Thymus (tissue), 11 donors: ENCODE measurements around the gene RAPGEF1. TPM values are rescaled to one million over a fixed set of nuclear protein-coding genes. Genes with fewer than 3 reads are reported as not detected.
"Not testable (repeated sequence)": the region's sequence is repeated elsewhere in the genome, so short reads cannot be mapped to it uniquely, and the experiment has no call there.

Experiments
- DNase-seq, 9 donors: peaks; one replicate each; pipeline ENCODE4 v3.0.0-alpha.2; 2013; ENCODE audit warnings: low spot score in 9 of 9, low read depth in 6 of 9, missing footprints in 1 of 9
- H3K27ac ChIP-seq, 2 donors: one replicate each; pipeline ENCODE4 v1.5.1; 2013; ENCODE audit warnings: control low read depth in 1 of 2, low read depth in 1 of 2, low read length in 1 of 2, mild to moderate bottlenecking in 1 of 2, moderate library complexity in 1 of 2
- H3K27me3 ChIP-seq, 2 donors: one replicate each; pipeline ENCODE4 v1.5.1; 2013; ENCODE audit warnings: low read length in 1 of 2; ENCODE audit not compliant: control insufficient read depth in 2 of 2, insufficient read depth in 1 of 2
- H3K36me3 ChIP-seq, 2 donors: one replicate each; pipeline ENCODE4 v1.5.1; 2013; ENCODE audit warnings: low read length in 1 of 2, mild to moderate bottlenecking in 1 of 2, moderate library complexity in 1 of 2; ENCODE audit not compliant: control insufficient read depth in 2 of 2, insufficient read depth in 2 of 2
- H3K4me1 ChIP-seq, 2 donors: one replicate each; pipeline ENCODE4 v1.5.1; 2013; ENCODE audit warnings: low read length in 2 of 2; ENCODE audit not compliant: control insufficient read depth in 2 of 2, insufficient read depth in 2 of 2
- H3K4me3 ChIP-seq, 2 donors: one replicate each; pipeline ENCODE4 v1.5.1; 2013; ENCODE audit warnings: low read length in 2 of 2, control low read depth in 1 of 2, mild to moderate bottlenecking in 1 of 2
- H3K9me3 ChIP-seq, 2 donors: one replicate each; pipeline ENCODE4 v1.5.1; 2013; ENCODE audit warnings: low read length in 1 of 2, mild to moderate bottlenecking in 1 of 2; ENCODE audit not compliant: control insufficient read depth in 2 of 2, insufficient read depth in 1 of 2
- WGBS: extraction: QIAGEN DNeasy Blood & Tissue Kit; methylation state at CpG from one replicate; pipeline ENCODE4 v1.1.7; 2013; 5-methylcytosine and 5-hydroxymethylcytosine counted together
- polyA plus RNA-seq: library from polyadenylated mRNA; stranded (reverse); fragments of 200-250 nt; gene quantifications from one replicate; pipeline ENCODE4 v1.2.3, GENCODE V29; 2013
- total RNA-seq: library from RNA; stranded (reverse); fragments of 120-200 nt; gene quantifications from one replicate; pipeline ENCODE4 v1.2.4, GENCODE V29; 2013
- donor health status: healthy.

RAPGEF1 gene
- total and polyA plus RNA-seq, 2 donors, result 21.6 to 25.9 TPM

DNA sequence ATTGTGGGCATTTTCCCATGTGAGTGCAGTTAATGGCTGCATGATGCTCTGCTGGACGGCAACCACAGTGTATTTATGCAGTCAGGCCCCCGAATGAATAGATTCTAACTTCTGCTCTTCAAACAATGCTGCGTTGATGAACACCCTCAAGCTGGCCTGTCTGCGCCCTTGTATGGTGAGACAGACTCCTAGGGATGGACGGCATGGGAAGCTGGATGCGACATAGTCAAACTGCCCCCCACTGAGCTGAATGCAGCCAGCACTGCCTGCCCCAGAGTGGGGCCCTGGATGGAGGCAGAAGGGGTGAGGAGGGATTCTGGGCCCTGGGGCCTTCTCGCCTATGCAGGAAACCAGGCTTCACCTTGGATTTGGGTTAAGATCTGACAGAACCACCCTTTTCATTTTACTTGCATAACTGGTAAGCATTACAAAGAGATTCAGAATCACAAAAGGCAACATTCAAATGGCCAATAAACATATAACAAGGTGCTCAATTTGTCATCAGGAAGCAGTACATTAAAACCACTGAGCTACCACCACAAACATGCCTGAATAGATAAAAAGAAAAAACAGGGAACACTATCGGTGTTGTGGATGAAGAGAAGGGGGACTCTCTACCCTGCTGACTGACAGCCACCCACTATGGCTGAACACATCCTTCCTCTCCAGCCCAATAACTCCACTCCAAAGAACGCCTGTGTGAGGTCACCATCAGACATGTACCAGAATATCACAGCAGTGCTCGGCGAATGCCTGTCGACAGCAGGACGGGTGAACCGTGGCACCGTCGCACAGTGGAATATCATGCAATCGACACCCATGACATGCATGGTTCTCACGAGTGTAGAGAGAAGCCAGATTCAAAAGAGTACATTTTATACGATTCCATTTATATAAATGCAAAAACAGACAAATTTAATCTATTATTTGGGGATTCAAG, 79.1 kb downstream of the RAPGEF1 start:
- Histone ChIP-seq H3K27ac (no peak overlapping the region), H3K36me3 (peaks cover 0 to 8% of the 10 kb centered on the region in 2 donors), H3K4me3 (no peak overlapping the region), H3K27me3 (no peaks in the 10 kb centered on the region), H3K9me3 (no peaks in the 10 kb centered on the region), H3K4me1 (peaks cover 39 to 53% of the 10 kb centered on the region in 2 donors)
- WGBS, result 91% methylated on average over 19 of the region's 19 CpGs
- no peak for DNase-seq

DNA sequence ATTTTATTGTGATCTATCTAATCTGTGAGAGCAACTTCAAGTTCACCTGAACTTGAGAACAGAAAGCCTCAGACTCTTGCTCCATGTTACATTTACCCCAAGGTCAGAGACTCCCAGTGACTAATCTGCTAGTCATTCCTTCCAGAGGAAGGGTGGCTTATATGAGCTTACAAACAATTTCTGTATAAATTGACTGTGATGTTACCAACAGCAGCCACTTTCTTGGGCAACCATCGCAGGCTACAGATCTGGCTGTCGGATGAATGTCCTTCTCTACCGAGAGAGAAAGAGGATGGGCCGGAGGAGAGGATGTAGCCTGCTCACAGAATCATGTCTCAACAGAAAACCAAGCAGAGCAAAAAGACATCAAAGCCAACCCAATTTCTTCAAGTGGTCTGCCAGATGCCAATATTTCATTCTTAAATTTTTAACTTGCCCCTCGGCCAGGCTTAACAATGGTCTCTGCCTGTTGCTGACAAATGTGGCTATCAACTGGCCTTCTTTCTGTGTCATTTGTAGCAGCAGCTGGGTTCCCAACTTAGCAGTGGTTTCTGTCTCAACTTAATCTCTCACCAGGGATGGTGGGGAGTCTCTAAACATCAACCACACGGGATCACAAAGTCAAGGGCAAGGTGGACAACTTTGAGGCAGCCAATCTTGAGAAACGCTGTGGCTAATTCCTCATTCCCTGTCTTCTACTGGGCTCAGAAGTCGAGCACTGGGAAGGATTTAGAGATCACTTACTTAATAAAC, 81.3 kb downstream of the RAPGEF1 start:
- peaks cover 44 to 60% of the 10 kb centered on the region in 2 donors for H3K4me1 ChIP-seq
- no peak overlapping the region for H3K4me3 ChIP-seq
- H3K27me3 ChIP-seq, result no peaks in the 10 kb centered on the region
- H3K9me3 ChIP-seq, result no peaks in the 10 kb centered on the region
- peak overlapping the region in 1 of 2 donors; percentile 33 for H3K27ac ChIP-seq
- peaks cover 0 to 8% of the 10 kb centered on the region in 2 donors for H3K36me3 ChIP-seq
- WGBS, result 78% methylated on average over 8 of the region's 8 CpGs
- no peak for DNase-seq

DNA sequence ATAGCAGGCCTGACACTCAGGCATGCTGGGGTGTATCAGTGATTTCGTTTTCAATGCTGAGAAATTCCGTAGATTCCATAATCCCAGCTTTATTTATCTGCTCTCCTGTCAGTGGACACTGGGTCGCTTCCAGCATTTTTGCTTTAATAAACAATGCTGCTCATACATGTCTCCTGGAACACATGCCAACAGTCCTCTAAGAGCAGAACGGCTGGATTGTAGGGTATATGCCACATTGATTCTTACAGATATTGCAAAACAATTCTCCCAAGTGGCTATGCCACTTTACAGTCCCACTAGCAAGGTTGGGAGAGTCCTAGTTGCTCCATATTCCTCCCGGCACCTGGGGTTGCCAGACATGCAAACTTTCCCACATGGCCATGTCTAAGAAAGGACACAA, 81.9 kb downstream of the RAPGEF1 start:
- Histone ChIP-seq H3K4me3 (no peak overlapping the region), H3K36me3 (peaks cover 0 to 8% of the 10 kb centered on the region in 2 donors), H3K9me3 (no peaks in the 10 kb centered on the region), H3K27ac (peak overlapping the region in 1 of 2 donors; percentile 84), H3K27me3 (no peaks in the 10 kb centered on the region), H3K4me1 (peaks cover 44 to 60% of the 10 kb centered on the region in 2 donors)
- WGBS, result 94% methylated on average over 5 of the region's 5 CpGs
- no peak for DNase-seq

DNA sequence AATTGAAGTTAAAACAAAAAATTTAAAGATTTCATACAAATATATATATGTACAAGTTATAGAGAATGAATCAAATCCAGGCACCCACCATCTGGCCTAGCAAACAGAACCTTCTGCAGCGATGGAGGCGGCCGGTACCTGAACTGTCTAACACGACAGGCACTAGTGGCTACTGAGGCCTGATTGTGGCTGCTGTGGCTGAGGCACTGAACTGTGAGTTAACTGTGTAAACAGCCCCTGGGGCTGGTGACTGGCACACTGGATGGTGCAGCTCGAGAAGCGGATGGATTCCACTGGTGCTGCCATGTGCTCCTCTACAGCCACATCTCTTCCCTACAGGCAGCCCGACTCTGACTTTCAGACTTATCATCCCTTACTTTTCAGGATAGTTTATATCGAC, 82.4 kb downstream of the RAPGEF1 start:
- peak overlapping the region in 1 of 2 donors; percentile 84 for H3K27ac ChIP-seq
- WGBS, result 87% methylated on average over 8 of the region's 8 CpGs
- no peak for DNase-seq
- no peak overlapping the region for H3K4me3 ChIP-seq
- H3K36me3 ChIP-seq, result peaks cover 0 to 8% of the 10 kb centered on the region in 2 donors
- H3K9me3 ChIP-seq, result no peaks in the 10 kb centered on the region
- H3K27me3 ChIP-seq, result no peaks in the 10 kb centered on the region
- peaks cover 44 to 59% of the 10 kb centered on the region in 2 donors for H3K4me1 ChIP-seq

DNA sequence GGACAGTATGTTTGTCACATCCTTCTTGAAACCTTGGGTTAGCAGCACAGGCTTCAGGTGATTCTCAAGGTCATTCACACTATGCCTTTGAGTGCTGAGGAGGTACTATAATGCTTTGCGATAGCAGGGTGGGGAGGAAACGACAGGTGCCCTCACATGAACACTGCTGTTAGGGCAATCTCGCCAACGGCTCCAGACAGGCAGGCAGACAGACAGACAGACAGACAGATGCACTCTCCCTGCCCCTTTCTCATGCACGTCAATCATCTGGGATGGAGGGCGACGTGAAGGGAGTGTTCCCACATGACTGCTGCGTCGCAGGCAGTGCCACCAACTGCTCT, 82.9 kb downstream of the RAPGEF1 start:
- Histone ChIP-seq H3K27ac (peak overlapping the region; percentile 84 to 88), H3K4me3 (peak overlapping the region in 1 of 2 donors; percentile 1), H3K4me1 (peaks cover 41 to 55% of the 10 kb centered on the region in 2 donors), H3K27me3 (no peaks in the 10 kb centered on the region), H3K36me3 (peaks cover 0 to 8% of the 10 kb centered on the region in 2 donors), H3K9me3 (no peaks in the 10 kb centered on the region)
- WGBS, result 6% methylated on average over 9 of the region's 9 CpGs
- peak in 4 of 9 donors; percentile 34 to 75 (median 50) for DNase-seq

DNA sequence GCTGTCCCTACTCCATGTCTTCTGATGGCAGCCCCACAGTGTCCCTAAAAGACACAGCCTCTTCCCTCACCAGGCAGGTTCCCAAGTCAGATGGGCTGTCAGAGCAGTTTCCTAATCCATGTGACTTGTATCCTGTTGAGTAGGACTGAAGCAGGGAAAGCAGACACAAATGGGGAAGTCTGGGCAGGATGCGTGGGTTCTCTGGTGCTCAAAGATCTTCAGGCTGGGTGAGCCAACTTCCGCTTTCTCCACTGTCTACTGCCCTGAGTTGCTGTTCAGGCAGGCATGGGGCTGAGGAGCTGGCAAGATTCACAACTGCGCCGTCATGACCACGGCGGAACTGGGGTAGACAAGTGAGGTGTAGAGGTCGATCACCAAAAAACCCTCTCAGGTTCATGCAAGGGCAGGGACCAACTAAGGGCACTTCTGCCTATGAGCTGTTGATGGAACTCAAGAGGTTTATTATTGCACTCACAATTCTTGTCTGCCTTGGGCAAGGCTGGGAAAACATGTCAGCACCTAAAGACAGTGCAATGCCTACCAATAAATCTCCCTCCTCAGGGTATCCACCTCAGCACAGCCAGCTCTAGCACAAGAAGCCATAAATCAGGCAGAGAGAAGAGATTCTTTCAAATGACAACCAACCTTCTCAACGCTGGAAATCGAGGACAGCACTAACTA, 83.4 kb downstream of the RAPGEF1 start:
- peak overlapping the region in 1 of 2 donors; percentile 1 for H3K4me3 ChIP-seq
- H3K36me3 ChIP-seq, result peaks cover 0 to 8% of the 10 kb centered on the region in 2 donors
- peak in 6 of 9 donors; percentile 52 to 82 (median 58) for DNase-seq
- H3K4me1 ChIP-seq, result peaks cover 41 to 53% of the 10 kb centered on the region in 2 donors
- no peaks in the 10 kb centered on the region for H3K9me3 ChIP-seq
- H3K27ac ChIP-seq, result peak overlapping the region; percentile 84 to 88
- WGBS, result 7% methylated on average over 9 of the region's 9 CpGs
- no peaks in the 10 kb centered on the region for H3K27me3 ChIP-seq

DNA sequence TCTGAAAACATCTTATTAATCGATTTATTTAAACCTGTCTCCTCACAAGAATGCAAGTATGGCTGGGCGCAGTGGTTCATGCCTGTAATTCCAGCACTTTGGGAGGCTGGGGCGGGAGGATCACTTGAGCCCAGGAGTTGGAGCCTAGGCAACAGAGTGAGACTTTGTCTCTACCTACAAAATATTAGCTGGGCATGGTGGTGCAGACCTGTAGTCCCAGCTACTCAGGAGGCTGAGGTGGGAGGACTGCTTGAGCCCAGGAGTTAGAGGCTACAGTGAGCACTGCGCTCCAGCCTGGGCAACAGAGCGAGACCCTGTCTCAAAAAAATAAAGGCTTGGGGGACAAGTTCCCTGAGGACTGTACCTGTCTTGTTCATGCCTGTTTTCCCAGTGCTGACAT, 85.5 kb downstream of the RAPGEF1 start:
- WGBS, result over 99% methylated on average over 5 of the region's 5 CpGs
- DNase-seq, H3K27me3 ChIP-seq, H3K27ac ChIP-seq, H3K4me3 ChIP-seq, H3K9me3 ChIP-seq: not testable (repeated sequence)
- peaks cover 35 to 43% of the 10 kb centered on the region in 2 donors for H3K4me1 ChIP-seq
- peaks cover 0 to 13% of the 10 kb centered on the region in 2 donors for H3K36me3 ChIP-seq

DNA sequence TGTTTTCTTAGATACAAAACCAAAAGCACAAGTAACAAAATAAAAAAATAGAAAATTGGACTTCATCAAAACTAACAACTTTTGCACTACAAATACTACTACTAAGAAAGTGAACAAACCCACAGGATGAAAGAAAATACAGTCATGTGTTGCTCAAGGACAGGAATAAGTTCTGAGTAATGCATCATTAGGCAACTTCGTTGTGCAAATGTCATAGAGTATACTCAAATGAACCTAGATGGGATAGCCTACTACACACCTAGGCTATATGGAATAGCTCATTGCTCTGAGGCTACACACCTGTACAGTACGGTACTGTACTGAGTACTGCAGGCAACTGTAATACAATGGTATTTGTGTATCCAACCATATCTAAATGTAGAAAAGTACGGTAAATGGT, 88.3 kb downstream of the RAPGEF1 start:
- Histone ChIP-seq H3K27me3 (no peaks in the 10 kb centered on the region), H3K27ac (no peak overlapping the region), H3K36me3 (peaks cover 3 to 24% of the 10 kb centered on the region in 2 donors), H3K4me3 (no peak overlapping the region), H3K4me1 (peaks cover 15 to 16% of the 10 kb centered on the region in 2 donors), H3K9me3 (no peaks in the 10 kb centered on the region)
- 96% methylated on average over 3 of the region's 3 CpGs for WGBS
- DNase-seq, result no peak
